HG02763 (cell line): ENCODE results near the gene TMEM80.
"Not testable (repeated sequence)": the region's sequence is repeated elsewhere in the genome, so short reads cannot be mapped to it uniquely, and the experiment has no call there.

Experiments
- ATAC-seq: cut with Tn5 transposase; IDR thresholded peaks from one replicate; pipeline ENCODE4 v1.9.1; 2021; ENCODE audit warnings: mild to moderate bottlenecking, moderate library complexity; ENCODE audit not compliant: unreplicated experiment

The TMEM80 gene

DNA sequence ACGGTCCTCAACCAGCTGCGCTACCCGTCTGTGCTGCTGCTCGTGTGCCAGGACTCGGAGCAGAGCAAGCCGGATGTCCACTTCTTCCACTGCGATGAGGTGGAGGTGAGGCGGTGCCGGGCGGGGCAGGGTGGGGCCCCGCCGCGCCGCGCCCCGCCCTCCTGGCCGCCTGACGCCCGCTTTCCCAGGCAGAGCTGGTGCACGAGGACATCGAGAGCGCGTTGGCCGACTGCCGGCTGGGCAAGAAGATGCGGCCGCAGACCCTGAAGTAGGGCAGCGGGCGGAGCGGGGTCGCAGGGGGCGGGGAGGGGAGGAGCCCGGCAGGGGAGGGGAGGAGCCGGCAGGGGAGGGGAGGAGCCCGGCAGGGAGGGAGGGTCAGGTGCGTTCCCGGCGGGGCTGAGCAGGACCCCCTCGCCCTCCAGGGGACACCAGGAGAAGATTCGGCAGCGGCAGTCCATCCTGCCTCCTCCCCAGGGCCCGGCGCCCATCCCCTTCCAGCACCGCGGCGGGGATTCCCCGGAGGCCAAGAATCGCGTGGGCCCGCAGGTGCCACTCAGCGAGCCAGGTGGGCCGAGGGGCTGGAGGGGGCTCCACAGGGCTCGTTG, 25.1 kb downstream of the TMEM80 start:
- ATAC-seq: no peak

- no peak for ATAC-seq
Measured at GRCh38 chr11:721247-721740, 25.7 kb downstream of the TMEM80 start.

GRCh38 chr11:721741-722345, 26.2 kb downstream of the TMEM80 start:
- ATAC-seq: no peak

DNA sequence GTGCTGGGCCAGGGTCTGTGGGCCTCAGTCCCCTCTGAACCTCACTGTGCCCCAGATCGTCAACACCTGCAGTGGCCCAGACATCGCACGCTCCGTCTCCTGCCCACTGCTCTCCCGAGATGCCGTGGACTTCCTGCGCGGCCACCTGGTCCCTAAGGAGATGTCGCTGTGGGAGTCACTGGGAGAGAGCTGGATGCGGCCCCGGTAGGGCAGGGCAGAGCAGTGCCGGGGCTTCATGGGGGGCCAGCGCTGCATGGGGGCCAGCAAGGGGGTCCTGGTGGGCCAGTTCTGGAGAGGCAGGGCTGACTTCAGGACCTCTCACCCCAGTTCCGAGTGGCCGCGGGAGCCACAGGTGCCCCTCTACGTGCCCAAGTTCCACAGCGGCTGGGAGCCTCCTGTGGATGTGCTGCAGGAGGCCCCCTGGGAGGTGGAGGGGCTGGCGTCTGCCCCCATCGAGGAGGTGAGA, 26.8 kb downstream of the TMEM80 start:
- ATAC-seq: no peak

DNA sequence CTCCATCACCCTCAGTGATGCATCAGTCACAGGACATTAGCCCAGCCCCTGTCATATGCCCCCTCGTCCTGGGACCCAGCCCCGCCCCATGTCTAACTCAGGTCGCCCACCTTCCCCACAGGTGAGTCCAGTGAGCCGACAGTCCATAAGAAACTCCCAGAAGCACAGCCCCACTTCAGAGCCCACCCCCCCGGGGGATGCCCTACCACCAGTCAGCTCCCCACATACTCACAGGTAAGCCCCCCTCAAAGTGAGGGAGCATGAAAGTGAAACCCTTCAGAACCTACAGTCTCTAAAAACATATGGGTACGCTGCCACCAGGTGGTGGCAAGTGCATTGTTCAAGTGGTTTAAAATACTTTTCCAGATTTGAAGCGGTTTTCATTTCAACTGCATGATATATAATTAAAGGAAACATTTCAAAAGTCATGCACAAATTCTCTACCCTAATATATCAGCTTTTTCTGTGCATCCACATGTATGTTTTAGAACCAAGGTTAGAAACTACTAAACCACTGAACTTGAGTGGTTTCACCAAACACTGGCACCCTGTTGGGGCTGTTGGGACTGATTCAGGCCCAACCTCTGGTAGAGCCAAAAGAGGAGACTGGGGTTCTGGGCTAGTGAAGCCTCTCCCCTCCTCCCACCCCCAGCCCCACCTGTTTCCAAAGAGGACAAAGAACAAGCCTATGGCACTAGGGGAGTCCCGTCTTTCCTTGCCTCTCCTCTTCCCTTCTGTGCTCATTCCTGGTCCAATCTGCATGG, 27.7 kb downstream of the TMEM80 start:
- ATAC-seq: no peak

DNA sequence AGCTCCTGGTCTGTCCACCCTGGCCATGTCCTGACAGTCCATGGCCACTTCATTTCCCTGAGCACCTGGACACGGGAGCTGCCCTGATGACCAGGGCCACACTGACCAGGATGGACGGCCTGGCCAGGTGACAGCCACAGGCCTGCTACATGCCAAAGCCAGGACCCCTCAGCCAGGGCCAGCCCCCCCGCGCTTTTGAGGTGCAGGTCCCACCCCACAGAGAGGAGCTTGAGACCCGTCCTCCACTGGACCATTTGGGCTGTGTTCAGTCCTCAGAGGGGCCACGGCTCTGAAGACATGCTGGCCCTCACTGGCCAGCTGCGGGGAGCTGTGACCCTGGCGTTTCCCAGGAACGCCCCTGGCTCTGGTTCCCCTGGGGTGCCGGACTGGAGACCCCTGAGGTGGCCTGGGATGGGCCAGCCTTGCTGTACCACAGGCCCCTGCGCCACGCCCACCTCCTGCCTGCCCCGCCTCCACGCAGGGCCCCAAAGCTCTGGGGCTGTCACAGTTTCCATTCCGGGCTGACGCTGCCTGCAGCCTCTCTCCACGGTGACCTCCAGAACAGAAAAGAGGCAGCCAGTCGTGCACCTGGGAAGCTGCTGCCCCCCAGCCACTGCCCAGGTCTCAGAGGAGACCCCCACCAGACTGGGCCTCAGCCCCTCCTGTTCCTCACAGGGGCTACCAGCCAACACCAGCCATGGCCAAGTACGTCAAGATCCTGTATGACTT, 28.6 kb downstream of the TMEM80 start:
- ATAC-seq: no peak

- no peak for ATAC-seq
Measured at GRCh38 chr11:724778-725386, 29.3 kb downstream of the TMEM80 start.

DNA sequence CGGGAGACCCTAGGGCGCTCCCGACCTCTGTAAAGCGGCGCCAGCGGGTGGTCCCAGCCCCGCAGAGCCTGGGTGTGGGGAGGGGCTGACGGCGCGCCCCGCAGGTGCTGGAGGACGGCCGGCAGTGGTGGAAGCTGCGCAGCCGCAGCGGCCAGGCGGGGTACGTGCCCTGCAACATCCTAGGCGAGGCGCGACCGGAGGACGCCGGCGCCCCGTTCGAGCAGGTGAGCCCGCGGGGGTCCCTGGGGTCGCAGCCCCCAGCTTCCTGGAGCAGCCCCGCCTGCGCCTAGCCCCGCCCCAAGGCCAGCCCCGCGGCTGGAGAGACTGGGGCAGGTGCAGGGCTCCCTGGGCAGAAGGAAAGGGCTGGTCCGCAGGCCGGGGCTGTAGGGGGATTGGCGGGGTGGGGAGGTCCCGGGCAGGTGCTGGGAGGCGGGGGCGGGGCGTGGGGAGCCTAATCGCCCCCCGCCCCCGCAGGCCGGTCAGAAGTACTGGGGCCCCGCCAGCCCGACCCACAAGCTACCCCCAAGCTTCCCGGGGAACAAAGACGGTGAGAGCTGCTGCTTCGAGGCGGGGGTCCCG, 30.1 kb downstream of the TMEM80 start:
- no peak for ATAC-seq

- ATAC-seq: no peak
Measured at GRCh38 chr11:726278-727220, 30.9 kb downstream of the TMEM80 start.

GRCh38 chr11:727281-727701, 31.7 kb downstream of the TMEM80 start:
- no peak for ATAC-seq

GRCh38 chr11:727859-728748, 32.5 kb downstream of the TMEM80 start:
- peak; percentile 40 for ATAC-seq

- ATAC-seq: no peak
Measured at GRCh38 chr11:728901-729491, 33.4 kb downstream of the TMEM80 start.

GRCh38 chr11:729492-730074, 34.0 kb downstream of the TMEM80 start:
- ATAC-seq: no peak

- no peak for ATAC-seq
Measured at GRCh38 chr11:733072-733471, 37.5 kb downstream of the TMEM80 start.

DNA sequence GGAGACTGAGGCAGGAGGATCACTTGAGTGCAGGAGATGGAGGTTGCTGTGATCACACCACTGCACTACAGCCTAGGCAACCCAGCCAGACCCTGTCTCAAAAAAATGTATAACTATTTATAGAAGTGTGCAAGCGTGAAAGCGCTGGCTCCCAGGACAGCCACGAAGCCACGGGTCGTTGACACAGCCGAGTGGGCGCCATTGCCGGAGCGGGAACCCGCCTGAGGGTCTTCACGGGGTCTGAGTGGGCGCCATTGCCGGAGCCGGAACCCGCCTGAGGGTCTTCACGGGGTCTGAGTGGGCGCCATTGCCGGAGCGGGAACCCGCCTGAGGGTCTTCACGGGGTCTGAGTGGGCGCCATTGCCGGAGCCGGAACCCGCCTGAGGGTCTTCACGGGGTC, 38.9 kb downstream of the TMEM80 start:
- not testable (repeated sequence) for ATAC-seq

GRCh38 chr11:737366-737765, 41.8 kb downstream of the TMEM80 start:
- no peak for ATAC-seq

- not testable (repeated sequence) for ATAC-seq
Measured at GRCh38 chr11:737899-738298, 42.3 kb downstream of the TMEM80 start.

GRCh38 chr11:742156-742546, 46.5 kb downstream of the TMEM80 start:
- ATAC-seq: no peak
